IMR-90 (cell line): ENCODE results near the gene PAPPA. TPM values are rescaled to one million over a fixed set of nuclear protein-coding genes. Genes with fewer than 3 reads are reported as not detected.

Source experiments
- ATAC-seq: fragments of 200-7000 bp; cut with Tn5 transposase; 2 replicates; pipeline ENCODE4 v1.9.1; 2020; ENCODE audit warnings: low read depth, mild to moderate bottlenecking, moderate library complexity
- BruUV-seq: library from RNA; stranded (reverse); fragments of 400-500 nt; replicated peaks from 2 replicates; lab custom pipeline; 2021; lab: Mats Ljungman, UMichigan
- CTCF ChIA-PET: fragments of 300-600 bp; formaldehyde crosslinking; extraction: SDS; loops from one replicate; lab custom pipeline; 2021; ENCODE audit warnings: antibody characterized with exemption; lab: Yijun Ruan, JAX
- POLR2A ChIA-PET: fragments of 300-600 bp; sonication (Branson Sonifier 250); formaldehyde crosslinking; loops from one replicate; lab custom pipeline; 2022; ENCODE audit warnings: antibody characterized with exemption; ENCODE audit not compliant: unreplicated experiment; lab: Charles Lee
- DNase-seq: peaks from one replicate; pipeline ENCODE4 v3.0.0; 2013
- H2AFZ ChIP-seq: replicated peaks from 2 replicates; pipeline ENCODE3; 2013; ENCODE audit warnings: low read length, mild to moderate bottlenecking; ENCODE audit not compliant: poor library complexity
- H2AK5ac ChIP-seq: 2 replicates; pipeline ENCODE4 v1.6.1; 2013; ENCODE audit warnings: low read depth, low read length, inconsistent platforms
- H2AK9ac ChIP-seq: replicated peaks from 2 replicates; pipeline ENCODE3; 2013; ENCODE audit warnings: mild to moderate bottlenecking, low read depth, low read length, moderate library complexity; ENCODE audit not compliant: poor library complexity
- H2BK120ac ChIP-seq: 2 replicates; pipeline ENCODE4 v1.6.1; 2013; ENCODE audit warnings: low read depth, low read length, inconsistent platforms
- H2BK15ac ChIP-seq: 3 replicates; pipeline ENCODE4 v1.6.1; 2013; ENCODE audit warnings: low read depth, low read length, inconsistent platforms
- H2BK20ac ChIP-seq: 2 replicates; pipeline ENCODE4 v1.6.1; 2013; ENCODE audit warnings: low read depth, mild to moderate bottlenecking, inconsistent platforms, low read length, moderate library complexity
- H2BK5ac ChIP-seq: 2 replicates; pipeline ENCODE4 v1.6.1; 2013; ENCODE audit warnings: mild to moderate bottlenecking, low read depth, low read length, inconsistent platforms; ENCODE audit not compliant: poor library complexity, severe bottlenecking
- H3K14ac ChIP-seq: replicated peaks from 2 replicates; pipeline ENCODE4 v1.6.1; 2013; ENCODE audit warnings: low read depth, low read length, inconsistent platforms
- H3K18ac ChIP-seq: 2 replicates; pipeline ENCODE4 v1.6.1; 2013; ENCODE audit warnings: low read depth, low read length, control low read depth
- H3K23ac ChIP-seq: 2 replicates; pipeline ENCODE4 v1.6.1; 2013; ENCODE audit warnings: low read depth, low read length, inconsistent platforms
- H3K27ac ChIP-seq: 2 replicates; pipeline ENCODE4 v1.5.1; 2013; ENCODE audit warnings: mild to moderate bottlenecking, control low read depth, low read length; ENCODE audit not compliant: insufficient read depth
- H3K27me3 ChIP-seq: 2 replicates; pipeline ENCODE4 v1.6.1; 2013; ENCODE audit warnings: low read length; ENCODE audit not compliant: control insufficient read depth, insufficient read depth
- H3K36me3 ChIP-seq: 2 replicates; pipeline ENCODE4 v1.6.1; 2013; ENCODE audit warnings: low read length, mixed read lengths; ENCODE audit not compliant: control insufficient read depth, insufficient read depth
- H3K4ac ChIP-seq: 2 replicates; pipeline ENCODE4 v1.6.1; 2013; ENCODE audit warnings: low read depth, low read length, inconsistent platforms
- H3K4me1 ChIP-seq: 2 replicates; pipeline ENCODE4 v1.6.1; 2013; ENCODE audit warnings: low read length, mixed read lengths; ENCODE audit not compliant: control insufficient read depth, insufficient read depth
- H3K4me2 ChIP-seq: 2 replicates; pipeline ENCODE4 v1.6.1; 2013; ENCODE audit warnings: low read depth, mild to moderate bottlenecking, control low read depth, low read length, moderate library complexity
- H3K4me3 ChIP-seq: 2 replicates; pipeline ENCODE4 v1.5.1; 2013; ENCODE audit warnings: low read depth, mild to moderate bottlenecking, control low read depth, low read length, moderate library complexity; ENCODE audit not compliant: insufficient read depth
- H3K56ac ChIP-seq: 2 replicates; pipeline ENCODE4 v1.6.1; 2013; ENCODE audit warnings: low read length, inconsistent platforms; ENCODE audit not compliant: insufficient read depth; ENCODE audit errors: extremely low read depth
- H3K79me1 ChIP-seq, 2 experiments: 2 replicates each; pipeline ENCODE4 v1.6.1; 2013; ENCODE audit warnings: low read length in 2 of 2, inconsistent platforms in 1 of 2, low read depth in 1 of 2
- H3K9ac ChIP-seq: 2 replicates; pipeline ENCODE4 v1.6.1; 2013; ENCODE audit warnings: low read depth, low read length, control low read depth
- H3K9me1 ChIP-seq: 2 replicates; pipeline ENCODE4 v1.6.1; 2013; ENCODE audit warnings: low read length, inconsistent platforms; ENCODE audit not compliant: insufficient read depth
- H3K9me3 ChIP-seq: 2 replicates; pipeline ENCODE4 v1.6.1; 2013; ENCODE audit warnings: low read length; ENCODE audit not compliant: control insufficient read depth, insufficient read depth
- H4K20me1 ChIP-seq: 2 replicates; pipeline ENCODE4 v1.6.1; 2013; ENCODE audit warnings: low read length, inconsistent platforms; ENCODE audit not compliant: insufficient read depth
- H4K5ac ChIP-seq: 2 replicates; pipeline ENCODE4 v1.6.1; 2013; ENCODE audit warnings: mild to moderate bottlenecking, low read depth, low read length, control low read depth
- H4K8ac ChIP-seq, 2 experiments: 2 replicates each; pipeline ENCODE4 v1.6.1; 2013; ENCODE audit warnings: low read depth in 2 of 2, low read length in 2 of 2, control low read depth in 1 of 2, inconsistent platforms in 1 of 2
- H4K91ac ChIP-seq: 2 replicates; pipeline ENCODE4 v1.6.1; 2013; ENCODE audit warnings: low read depth, low read length, inconsistent platforms; ENCODE audit not compliant: insufficient read depth
- CEBPB ChIP-seq: IDR thresholded peaks from 2 replicates; pipeline ENCODE4 v1.6.1; 2012; ENCODE audit warnings: low read depth, low read length, improper control_type of control experiment
- ELK1 ChIP-seq: fragments of 150-350 bp; IDR thresholded peaks from 2 replicates; pipeline ENCODE4 v1.6.1; 2016; ENCODE audit warnings: low read depth, mild to moderate bottlenecking, low read length, moderate library complexity, borderline replicate concordance
- MAZ ChIP-seq: IDR thresholded peaks from 2 replicates; pipeline ENCODE4 v1.6.1; 2012; ENCODE audit warnings: low read depth, mild to moderate bottlenecking, low read length, improper control_type of control experiment, moderate library complexity, borderline replicate concordance
- MXI1 ChIP-seq: IDR thresholded peaks from 2 replicates; pipeline ENCODE4 v1.6.1; 2012; ENCODE audit warnings: low read depth, mild to moderate bottlenecking, low read length, moderate library complexity, borderline replicate concordance
- RFX5 ChIP-seq: IDR thresholded peaks from 2 replicates; pipeline ENCODE4 v1.8.0; 2012; ENCODE audit warnings: low read depth, mild to moderate bottlenecking, low read length, moderate library complexity
- USF2 ChIP-seq: fragments of 150-350 bp; IDR thresholded peaks from 2 replicates; pipeline ENCODE4 v1.6.1; 2017; ENCODE audit warnings: mild to moderate bottlenecking, antibody characterized with exemption, low read length, low read depth
- WGBS, 2 experiments: methylation state at CpG; one replicate each; pipeline versions ENCODE4 v1.1.5 to v1.1.7; 2013; ENCODE audit warnings: missing lambda C conversion rate in 2 of 2; ENCODE audit not compliant: insufficient read length in 1 of 2; ENCODE audit errors: extremely low coverage in 2 of 2; 5-methylcytosine and 5-hydroxymethylcytosine counted together
- dilution Hi-C: fragments of 300-500 bp; cut with HindIII; formaldehyde crosslinking; loops from one replicate; pipeline ENCODE4 v1.14.3; 2018; ENCODE audit warnings: low sequenced_read_pairs; ENCODE audit not compliant: unreplicated experiment
- in situ Hi-C: fragments of 300-500 bp; cut with MboI; formaldehyde crosslinking; loops from 3 replicates; pipeline ENCODE4 v1.14.3; 2019; ENCODE audit warnings: low sequenced_read_pairs, inconsistent platforms, mixed read lengths
- intact Hi-C: fragments of 100-400 bp; cut with micrococcal nuclease; formaldehyde crosslinking; loops from 2 replicates; pipeline ENCODE4 v1.10.0; 2022
- polyA plus RNA-seq, 3 experiments: library from polyadenylated mRNA; depleted of rRNA; stranded (reverse); fragments of >200 nt; gene quantifications; 2 replicates each; pipeline ENCODE4 v1.2.3, GENCODE V29; 2012; ENCODE audit warnings: low replicate concordance in 1 of 3
- total RNA-seq: library from RNA; depleted of rRNA; stranded (reverse); fragments of >200 nt; gene quantifications from 2 replicates; pipeline ENCODE4 v1.2.3, GENCODE V29; 2012
- TF ChIP-seq, protein P1 (sequence below): conservative IDR thresholded peaks from 2 replicates; pipeline ENCODE4 v1.5.1; 2012; ENCODE audit warnings: mild to moderate bottlenecking, low read depth, low read length, improper control_type of control experiment

PAPPA gene
- total and polyA plus RNA-seq, 2 of the 4 experiments (the other 2 are of a cell fraction): 8.3 to 12.4 TPM

- Histone ChIP-seq H3K4ac (no peak overlapping the region), H4K8ac (no peak overlapping the region), H3K79me1 (no peaks in the 10 kb centered on the region; a peak in 1 of 4 replicates), H2BK20ac (no peak overlapping the region), H3K18ac (no peak overlapping the region), H3K36me3 (peaks cover 42% of the 10 kb centered on the region), H2AFZ (no peak overlapping the region), H3K56ac (no peak overlapping the region), H2BK120ac (no peak overlapping the region), H3K23ac (no peak overlapping the region), H3K14ac (no peak overlapping the region), H3K27me3 (no peaks in the 10 kb centered on the region), H2BK5ac (no peak overlapping the region), H4K20me1 (peaks cover 6% of the 10 kb centered on the region; the same call in 1 of the 2 replicates), H3K9me3 (no peaks in the 10 kb centered on the region), H3K27ac (no peak overlapping the region), H3K4me1 (no peaks in the 10 kb centered on the region), H2BK15ac (no peak overlapping the region), H3K9ac (no peak overlapping the region), H3K4me2 (no peak overlapping the region), H2AK5ac (no peak overlapping the region), H4K91ac (no peak overlapping the region), H4K5ac (no peak overlapping the region), H3K9me1 (no peaks in the 10 kb centered on the region; the same call in none of the 2 replicates), H3K4me3 (no peak overlapping the region), H2AK9ac (no peak overlapping the region)
- intact Hi-C loops: no loop called here
- TF ChIP-seq, protein P1, sequence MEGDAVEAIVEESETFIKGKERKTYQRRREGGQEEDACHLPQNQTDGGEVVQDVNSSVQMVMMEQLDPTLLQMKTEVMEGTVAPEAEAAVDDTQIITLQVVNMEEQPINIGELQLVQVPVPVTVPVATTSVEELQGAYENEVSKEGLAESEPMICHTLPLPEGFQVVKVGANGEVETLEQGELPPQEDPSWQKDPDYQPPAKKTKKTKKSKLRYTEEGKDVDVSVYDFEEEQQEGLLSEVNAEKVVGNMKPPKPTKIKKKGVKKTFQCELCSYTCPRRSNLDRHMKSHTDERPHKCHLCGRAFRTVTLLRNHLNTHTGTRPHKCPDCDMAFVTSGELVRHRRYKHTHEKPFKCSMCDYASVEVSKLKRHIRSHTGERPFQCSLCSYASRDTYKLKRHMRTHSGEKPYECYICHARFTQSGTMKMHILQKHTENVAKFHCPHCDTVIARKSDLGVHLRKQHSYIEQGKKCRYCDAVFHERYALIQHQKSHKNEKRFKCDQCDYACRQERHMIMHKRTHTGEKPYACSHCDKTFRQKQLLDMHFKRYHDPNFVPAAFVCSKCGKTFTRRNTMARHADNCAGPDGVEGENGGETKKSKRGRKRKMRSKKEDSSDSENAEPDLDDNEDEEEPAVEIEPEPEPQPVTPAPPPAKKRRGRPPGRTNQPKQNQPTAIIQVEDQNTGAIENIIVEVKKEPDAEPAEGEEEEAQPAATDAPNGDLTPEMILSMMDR: no peak
- TF ChIP-seq USF2 (no peak), RFX5 (no peak), ELK1 (no peak), MAZ (no peak), CEBPB (no peak), MXI1 (no peak)
- in situ Hi-C loops: no loop called here
- WGBS, 2 experiments: 100% methylated on average over 2 of the region's 5 CpGs; no CpG with 5 or more reads in 1 of the 2 experiments
- DNase-seq: no peak
- peak; percentile 42; the same call in 1 of the 2 replicates for ATAC-seq
- ChIA-PET POLR2A (no interaction called here), CTCF (no interaction called here)
- dilution Hi-C loops: no loop called here
- no TSS peak for BruUV-seq
These were observed 149.7 kb downstream of the PAPPA start for GRCh38 chr9:116303270-116303669.
